ENCODE measurements around the gene SLC23A2. TPM values are rescaled to one million over a fixed set of nuclear protein-coding genes. Genes with fewer than 3 reads are reported as not detected.
"Not testable (repeated sequence)": the region's sequence is repeated elsewhere in the genome, so short reads cannot be mapped to it uniquely, and the experiment has no call there.

The SLC23A2 gene
- total RNA-seq, 2 donors from 2014 or later, result 4.6 to 5.1 TPM

GRCh38 chr20:4978050-4978918, 23.0 kb downstream of the SLC23A2 start:
- TF ChIP-seq CTCF (IDR thresholded peaks at IDR 0.05), result no peak
- intact Hi-C loops (cut with DNase I), result no loop called here
- Histone ChIP-seq H3K27me3 (no peaks in the 10 kb centered on the region), H3K36me3 (no peaks in the 10 kb centered on the region), H3K9ac (ENCODE audit: low read depth in 2 of 2, low read length in 2 of 2) (no peak overlapping the region), H3K4me1 (no peaks in the 10 kb centered on the region), H3K27ac (no peak overlapping the region), H3K9me3 (no peaks in the 10 kb centered on the region), H3K4me3 (no peak overlapping the region)
- no peak for DNase-seq

GRCh38 chr20:4976014-4976413, 25.3 kb downstream of the SLC23A2 start:
- H3K9me3 ChIP-seq; DNase-seq; H3K36me3 ChIP-seq; H3K4me3 ChIP-seq; intact Hi-C loops (cut with DNase I); H3K4me1 ChIP-seq; H3K27me3 ChIP-seq; H3K9ac ChIP-seq (ENCODE audit: low read depth in 2 of 2, low read length in 2 of 2); H3K27ac ChIP-seq: not testable (repeated sequence)

GRCh38 chr20:4973330-4974097, 27.8 kb downstream of the SLC23A2 start:
- Histone ChIP-seq H3K9ac (ENCODE audit: low read depth in 2 of 2, low read length in 2 of 2) (peak overlapping the region in 1 of 2 donors; percentile 13), H3K4me1 (no peaks in the 10 kb centered on the region), H3K27me3 (no peaks in the 10 kb centered on the region), H3K36me3 (no peaks in the 10 kb centered on the region), H3K27ac (peak overlapping the region; percentile 26), H3K4me3 (peak overlapping the region; percentile 2), H3K9me3 (no peaks in the 10 kb centered on the region)
- intact Hi-C loops (cut with DNase I), result no loop called here
- TF ChIP-seq CTCF (IDR thresholded peaks at IDR 0.05), result no peak
- DNase-seq, result peak; percentile 26

- no peaks in the 10 kb centered on the region for H3K4me1 ChIP-seq
- TF ChIP-seq CTCF (IDR thresholded peaks at IDR 0.05), result no peak
- H3K9ac ChIP-seq (ENCODE audit: low read depth in 2 of 2, low read length in 2 of 2), result no peak overlapping the region
- H3K27ac ChIP-seq, result peak overlapping the region; percentile 26
- intact Hi-C loops (cut with DNase I), result no loop called here
- no peaks in the 10 kb centered on the region for H3K9me3 ChIP-seq
- H3K27me3 ChIP-seq, result no peaks in the 10 kb centered on the region
- no peak overlapping the region for H3K4me3 ChIP-seq
- DNase-seq, result no peak
- H3K36me3 ChIP-seq, result no peaks in the 10 kb centered on the region
Observed at GRCh38 chr20:4972506-4973251, 28.6 kb downstream of the SLC23A2 start.

- H3K4me1 ChIP-seq, result no peaks in the 10 kb centered on the region
- DNase-seq, result no peak
- H3K27ac ChIP-seq, result no peak overlapping the region
- no peaks in the 10 kb centered on the region for H3K9me3 ChIP-seq
- no peaks in the 10 kb centered on the region for H3K27me3 ChIP-seq
- H3K36me3 ChIP-seq, result no peaks in the 10 kb centered on the region
- no peak overlapping the region for H3K9ac ChIP-seq (ENCODE audit: low read depth in 2 of 2, low read length in 2 of 2)
- no peak overlapping the region for H3K4me3 ChIP-seq
- TF ChIP-seq CTCF (IDR thresholded peaks at IDR 0.05), result no peak
- intact Hi-C loops (cut with DNase I), result no loop called here
Observed at GRCh38 chr20:4971064-4971463, 30.2 kb downstream of the SLC23A2 start.

Data from colonic mucosa (tissue), 4 donors.